SIG-M5 treated with dmso at 0.1 percent for 504 hours (cell line): Measurements from ENCODE around the gene VEZT.
"Not testable (repeated sequence)": the region's sequence is repeated elsewhere in the genome, so short reads cannot be mapped to it uniquely, and the experiment has no call there.

Experiments used
- DNase-seq: peaks from one replicate; lab custom pipeline; 2025; ENCODE audit not compliant: unreplicated experiment; lab: John Stamatoyannopoulos, UW

VEZT gene

GRCh38 chr12:95224202-95225170 is 6.9 kb downstream of the VEZT start:
- DNase-seq = no peak

GRCh38 chr12:95225645-95226212 is 8.1 kb downstream of the VEZT start:
- no peak for DNase-seq

- DNase-seq = no peak
Measured at GRCh38 chr12:95227818-95228356, 10.3 kb downstream of the VEZT start.

GRCh38 chr12:95228617-95229016 is 11.0 kb downstream of the VEZT start:
- no peak for DNase-seq

GRCh38 chr12:95229636-95230035 is 12.0 kb downstream of the VEZT start:
- DNase-seq = no peak

GRCh38 chr12:95230313-95230712 is 12.7 kb downstream of the VEZT start:
- no peak for DNase-seq

GRCh38 chr12:95231190-95231589 is 13.6 kb downstream of the VEZT start:
- no peak for DNase-seq

GRCh38 chr12:95234187-95234586 is 16.6 kb downstream of the VEZT start:
- DNase-seq = not testable (repeated sequence)

- DNase-seq = not testable (repeated sequence)
Measured at GRCh38 chr12:95235621-95236020, 18.0 kb downstream of the VEZT start.

- DNase-seq = no peak
Measured at GRCh38 chr12:95237315-95237714, 19.7 kb downstream of the VEZT start.

- DNase-seq = no peak
Measured at GRCh38 chr12:95238150-95238549, 20.5 kb downstream of the VEZT start.

GRCh38 chr12:95239216-95239615 is 21.6 kb downstream of the VEZT start:
- DNase-seq = no peak

- not testable (repeated sequence) for DNase-seq
Measured at GRCh38 chr12:95239835-95240234, 22.2 kb downstream of the VEZT start.

- no peak for DNase-seq
Measured at GRCh38 chr12:95240556-95240955, 22.9 kb downstream of the VEZT start.

- not testable (repeated sequence) for DNase-seq
Measured at GRCh38 chr12:95241138-95241537, 23.5 kb downstream of the VEZT start.

- no peak for DNase-seq
Measured at GRCh38 chr12:95241761-95242506, 24.3 kb downstream of the VEZT start.

GRCh38 chr12:95243497-95244183 is 26.0 kb downstream of the VEZT start:
- DNase-seq = no peak

- DNase-seq = no peak
Measured at GRCh38 chr12:95244350-95244749, 26.7 kb downstream of the VEZT start.

- DNase-seq = no peak
Measured at GRCh38 chr12:95248095-95248494, 30.5 kb downstream of the VEZT start.

GRCh38 chr12:95248604-95249360 is 31.2 kb downstream of the VEZT start:
- no peak for DNase-seq
